ENCODE measurements around the gene DLG1.

Gene DLG1

GRCh38 chr3:197317250-197317963, 19.0 kb upstream of the DLG1 start:
- no peak for DNase-seq

GRCh38 chr3:197312431-197312830, 14.0 kb upstream of the DLG1 start:
- no peak for DNase-seq

GRCh38 chr3:197311591-197311990, 13.2 kb upstream of the DLG1 start:
- no peak for DNase-seq

- no peak for DNase-seq
These were observed 11.3 kb upstream of the DLG1 start for GRCh38 chr3:197309528-197310361.

- DNase-seq = no peak
These were observed 10.2 kb upstream of the DLG1 start for GRCh38 chr3:197308591-197308990.

GRCh38 chr3:197306374-197307086, 8.1 kb upstream of the DLG1 start:
- DNase-seq = no peak

GRCh38 chr3:197305854-197306253, 7.4 kb upstream of the DLG1 start:
- DNase-seq = peak in 1 of 2 donors; percentile 35

- no peak for DNase-seq
These were observed 5.0 kb upstream of the DLG1 start for GRCh38 chr3:197303452-197303851.

GRCh38 chr3:197302696-197303341, 4.4 kb upstream of the DLG1 start:
- peak in 1 of 2 donors; percentile 16 for DNase-seq

- DNase-seq = no peak
These were observed 3.6 kb upstream of the DLG1 start for GRCh38 chr3:197302033-197302432.

GRCh38 chr3:197300361-197300760, 1.9 kb upstream of the DLG1 start:
- DNase-seq = no peak

GRCh38 chr3:197298945-197299854, 788 bp upstream of the DLG1 start:
- DNase-seq = no peak

GRCh38 chr3:197297476-197298340, 704 bp downstream of the DLG1 start:
- peak; percentile 86 to 92 for DNase-seq

- peak in 1 of 2 donors; percentile 23 for DNase-seq
These were observed 1.4 kb downstream of the DLG1 start for GRCh38 chr3:197297002-197297401.

- no peak for DNase-seq
These were observed 1.9 kb downstream of the DLG1 start for GRCh38 chr3:197296545-197296944.

- DNase-seq = no peak
These were observed 2.5 kb downstream of the DLG1 start for GRCh38 chr3:197295871-197296270.

- no peak for DNase-seq
These were observed 4.7 kb downstream of the DLG1 start for GRCh38 chr3:197293605-197294237.

GRCh38 chr3:197292648-197293047, 5.8 kb downstream of the DLG1 start:
- DNase-seq = no peak

- no peak for DNase-seq
These were observed 6.2 kb downstream of the DLG1 start for GRCh38 chr3:197292083-197292646.

GRCh38 chr3:197289726-197290125, 8.7 kb downstream of the DLG1 start:
- DNase-seq = no peak

Measured in CD4-positive, alpha-beta T cell treated with Interferon alpha-2 for 1 hour (primary cell).